GDM1 (cell line): ENCODE results near the gene MC5R.

Source experiments
- DNase-seq: peaks from one replicate; lab custom pipeline; 2025; lab: John Stamatoyannopoulos, UW

Gene MC5R

GRCh38 chr18:13823707-13824395, at the start of gene MC5R:
TSS of gene MC5R (plus strand) at chr18:13824149. CDS start at chr18:13825766, 1,617 bp downstream.
- DNase-seq, result peak; percentile 55

GRCh38 chr18:13775058-13775457, 48.9 kb upstream of the MC5R start:
- DNase-seq, result no peak

- DNase-seq, result no peak
These were observed 32.8 kb upstream of the MC5R start for GRCh38 chr18:13791181-13791580.

DNA sequence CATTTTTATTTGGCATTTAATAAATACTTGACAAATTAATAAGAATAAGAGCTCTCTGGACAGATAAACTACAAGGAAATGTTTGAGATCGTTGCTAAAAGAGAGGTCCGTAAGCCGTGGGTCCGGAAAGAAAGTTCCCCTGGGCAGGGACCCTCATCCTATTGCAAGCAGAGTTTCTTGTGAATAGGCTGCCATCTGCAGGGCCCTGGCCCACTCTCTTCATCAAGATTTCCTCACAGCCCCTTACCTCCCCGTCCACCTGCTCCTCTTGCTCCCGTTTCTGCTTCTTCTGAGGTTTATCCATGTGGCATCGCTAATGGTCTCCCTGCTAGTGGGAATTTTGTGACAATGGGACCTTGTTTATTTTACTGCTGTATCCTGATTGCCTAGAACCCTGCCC, 30.1 kb upstream of the MC5R start:
- DNase-seq, result no peak

GRCh38 chr18:13796515-13796914, 27.4 kb upstream of the MC5R start:
- no peak for DNase-seq

DNA sequence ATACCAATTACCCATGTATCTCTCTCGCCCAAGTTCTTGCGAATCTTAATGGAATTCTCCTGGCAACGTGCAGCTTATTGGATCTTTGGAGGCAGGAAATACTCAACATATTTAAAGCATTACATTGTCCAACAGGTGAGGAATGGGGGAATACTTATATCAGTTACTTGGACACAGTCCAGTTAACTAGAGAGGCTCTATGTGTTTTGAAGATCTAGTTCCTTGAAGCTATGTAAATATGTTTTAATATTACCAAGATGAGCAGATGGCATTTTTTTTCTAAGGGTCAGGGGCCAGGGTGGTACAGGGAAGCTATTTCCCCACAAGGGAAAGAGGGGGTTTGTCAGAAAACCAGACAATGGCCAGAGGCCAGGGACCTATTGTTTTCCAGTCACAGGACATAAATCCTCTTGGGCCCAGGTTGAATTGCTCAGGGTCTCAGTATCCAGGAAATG, 26.8 kb upstream of the MC5R start:
- DNase-seq, result no peak

DNA sequence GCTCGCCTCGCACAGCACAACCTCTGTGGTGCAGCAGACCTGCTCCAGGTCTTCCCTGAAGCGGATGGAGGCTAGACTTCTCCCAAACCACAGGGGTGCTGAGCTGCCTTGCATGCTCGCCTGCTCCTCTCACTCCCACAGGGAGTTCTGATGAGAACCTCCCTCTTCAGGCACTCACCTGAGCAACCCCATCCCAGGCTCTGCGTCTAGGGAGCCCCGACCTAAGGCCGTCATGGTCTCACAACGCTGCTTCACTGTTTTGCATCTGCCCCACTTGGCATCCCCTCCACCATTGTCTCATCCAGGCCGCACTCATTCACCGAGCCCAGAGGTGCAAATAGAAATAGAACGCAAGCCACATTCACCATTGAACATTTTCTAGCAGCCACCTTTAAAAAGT, 24.6 kb upstream of the MC5R start:
- DNase-seq, result no peak

DNA sequence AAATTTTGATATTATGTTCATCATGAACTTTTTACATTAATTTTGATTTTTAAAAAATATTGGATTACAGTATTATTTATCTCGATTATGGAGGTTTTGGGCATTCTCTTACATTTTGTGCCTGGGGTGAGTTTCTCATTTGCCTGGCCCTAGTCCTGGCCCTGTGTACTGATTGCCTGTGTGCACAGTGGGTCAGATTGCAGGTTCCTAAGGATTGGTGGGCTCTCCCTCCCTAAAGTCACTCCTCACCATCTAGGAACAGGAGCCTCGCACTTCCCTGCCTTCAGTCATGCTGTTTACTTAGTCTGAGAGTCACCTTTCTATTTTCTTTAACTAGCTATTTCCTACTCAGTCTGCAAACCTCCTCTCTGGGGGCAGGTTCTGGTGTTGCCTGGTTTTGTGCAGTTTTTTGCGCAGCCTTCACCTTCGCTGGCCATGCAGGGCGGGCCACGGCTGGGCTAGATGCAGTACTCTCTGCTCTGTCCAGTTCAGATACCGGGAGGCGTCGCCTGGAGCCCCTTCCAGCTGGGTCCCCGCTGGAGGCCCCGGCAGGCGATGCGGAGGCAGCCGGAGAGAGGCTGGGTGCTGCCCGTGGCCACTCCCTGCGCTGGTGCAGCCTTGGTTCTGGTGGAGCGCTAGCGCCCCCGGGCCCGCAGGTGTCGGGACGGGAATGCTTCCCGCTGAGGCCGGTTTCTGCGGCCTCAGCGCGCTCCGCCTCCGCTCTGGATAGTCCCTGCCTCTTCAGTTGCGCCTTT, 23.3 kb upstream of the MC5R start:
- no peak for DNase-seq

GRCh38 chr18:13801260-13801601, 22.7 kb upstream of the MC5R start:
- DNase-seq, result no peak

- no peak for DNase-seq
These were observed 19.6 kb upstream of the MC5R start for GRCh38 chr18:13804305-13804704.

DNA sequence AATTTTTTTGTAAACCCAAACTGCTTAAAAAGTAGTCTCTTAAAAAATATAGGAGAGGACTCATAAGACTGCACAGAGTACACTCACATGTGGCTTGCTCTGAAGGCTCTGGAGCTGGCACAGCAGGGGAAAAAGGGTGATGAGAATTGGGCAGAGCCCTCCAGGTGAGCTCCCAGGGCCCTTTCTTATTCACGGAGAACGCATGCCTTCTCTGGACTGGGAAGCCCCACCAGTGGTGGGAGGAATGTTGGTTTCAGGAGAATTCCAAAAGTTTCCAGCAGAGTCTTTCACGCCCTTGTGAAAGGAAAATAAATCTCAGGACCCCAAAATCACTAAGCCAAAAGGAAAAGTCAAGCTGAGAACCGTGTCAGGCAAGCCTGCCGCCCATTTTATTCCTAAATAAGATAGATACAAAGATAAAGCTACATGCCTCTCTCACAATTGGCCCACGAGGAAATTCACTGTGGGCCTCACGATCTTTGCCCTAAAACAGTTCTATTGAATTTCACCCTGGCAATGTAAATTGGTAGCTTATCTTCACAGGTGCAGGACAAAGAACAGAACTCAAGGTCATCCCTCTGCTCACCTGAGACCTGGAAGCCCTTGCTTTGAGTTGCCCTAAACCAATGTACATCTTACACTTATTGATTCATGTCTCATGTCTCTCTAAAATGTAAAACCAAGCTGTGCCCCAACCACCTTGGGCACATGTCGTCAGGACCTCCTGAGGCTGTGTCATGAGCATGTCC, 15.5 kb upstream of the MC5R start:
- DNase-seq, result no peak

- DNase-seq, result no peak
These were observed 14.9 kb upstream of the MC5R start for GRCh38 chr18:13809043-13809430.

GRCh38 chr18:13809531-13810255, 14.3 kb upstream of the MC5R start:
- no peak for DNase-seq

DNA sequence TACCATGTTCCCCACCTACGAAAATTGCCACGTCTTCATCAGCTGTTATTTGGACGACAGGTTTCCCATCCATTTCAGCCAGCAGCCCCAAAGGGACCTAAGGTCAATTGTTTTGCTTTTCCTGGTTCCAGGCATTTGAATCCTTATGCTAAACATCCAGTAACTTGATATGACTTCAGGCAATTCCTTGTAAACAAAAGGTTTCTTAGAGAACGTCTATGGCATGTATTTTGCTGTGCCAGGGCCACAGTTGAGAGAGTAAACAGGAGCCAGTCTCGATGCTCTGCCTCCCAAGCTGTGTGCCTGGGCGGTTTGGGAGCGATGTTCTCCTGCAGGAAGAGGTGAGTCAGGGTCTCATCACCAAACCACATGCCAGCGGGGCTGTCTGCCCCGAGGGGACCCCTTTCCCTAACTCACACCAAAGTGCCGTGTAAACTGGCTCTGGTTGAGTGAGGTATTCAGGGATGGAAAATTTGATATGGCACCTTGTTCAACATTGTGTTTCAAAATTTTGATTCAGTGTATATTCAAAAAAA, 12.9 kb upstream of the MC5R start:
- no peak for DNase-seq

DNA sequence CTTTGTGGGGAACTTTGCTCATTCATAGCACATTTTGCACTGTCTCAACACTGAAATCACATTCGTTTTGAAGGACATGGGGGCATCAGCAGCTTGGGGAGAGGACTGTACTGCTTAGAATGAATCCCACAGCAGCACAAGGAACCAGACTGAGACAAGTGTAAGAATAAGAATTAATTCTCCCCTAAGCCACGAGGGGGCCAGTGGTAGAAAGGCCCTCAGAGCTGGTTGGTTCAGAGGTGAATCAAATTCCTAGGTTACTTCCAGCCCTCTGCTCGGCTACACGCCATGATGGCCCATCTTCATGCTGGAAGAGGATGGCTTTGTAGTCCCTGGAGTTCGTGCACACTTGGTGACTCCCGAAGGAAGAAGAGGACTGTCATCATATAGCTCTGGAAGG, 12.0 kb upstream of the MC5R start:
- no peak for DNase-seq

DNA sequence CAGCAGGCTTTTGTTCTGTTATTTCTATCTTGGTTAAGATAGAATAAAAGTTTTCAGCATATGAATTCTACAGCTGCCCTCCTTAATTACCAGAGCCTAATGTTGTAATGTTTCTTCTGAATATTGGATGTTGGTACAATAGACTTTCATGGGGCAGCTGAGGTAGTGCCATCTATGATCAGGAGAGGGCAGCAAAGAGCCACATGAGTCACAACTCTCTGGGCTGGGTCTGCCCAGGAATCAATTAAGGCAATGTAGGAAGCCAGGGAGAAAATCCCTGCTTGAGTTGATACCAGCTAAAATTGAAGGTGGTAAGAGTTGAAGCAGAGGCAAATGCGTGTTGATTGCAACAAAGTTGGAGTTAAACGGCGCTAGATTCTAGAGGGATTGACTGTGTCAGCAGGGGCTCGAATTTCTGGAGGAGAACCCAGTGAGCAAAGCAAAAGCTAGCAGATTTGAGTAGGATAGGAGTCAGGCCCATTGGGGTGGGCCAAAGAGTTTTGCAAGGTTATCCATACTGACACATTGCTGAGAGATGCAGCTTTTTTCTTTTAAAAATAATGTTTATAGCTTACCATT, 10.6 kb upstream of the MC5R start:
- DNase-seq, result no peak

- DNase-seq, result no peak
These were observed 2.3 kb downstream of the MC5R start for GRCh38 chr18:13826209-13826608.

GRCh38 chr18:13831864-13832508, 8.0 kb downstream of the MC5R start:
- no peak for DNase-seq

DNA sequence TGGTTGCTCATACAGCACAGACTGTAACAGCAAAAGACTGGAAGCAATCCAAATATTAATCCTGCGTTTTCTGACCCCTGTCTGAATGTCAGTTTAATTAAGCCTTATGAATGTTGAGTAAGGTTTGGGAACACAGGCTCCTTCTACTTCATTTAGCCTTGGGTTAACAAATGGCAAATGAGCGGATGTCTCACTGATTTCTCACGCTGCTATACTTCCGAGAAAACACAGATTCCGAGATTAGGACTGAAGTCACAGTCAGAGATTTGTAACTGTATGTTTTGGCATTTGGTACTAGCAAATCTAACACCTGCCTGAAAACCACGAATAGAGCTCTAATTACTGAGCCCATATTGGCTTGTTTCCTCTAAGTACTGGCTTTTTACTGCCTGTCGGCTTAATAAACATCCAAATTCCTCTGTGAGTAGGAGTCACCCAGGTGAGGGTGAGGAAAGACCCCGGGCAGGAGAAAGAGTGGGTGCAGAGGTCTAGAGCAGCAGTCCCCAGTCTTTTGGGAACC, 10.6 kb downstream of the MC5R start:
- no peak for DNase-seq

- DNase-seq, result no peak
These were observed 11.3 kb downstream of the MC5R start for GRCh38 chr18:13835202-13835601.

DNA sequence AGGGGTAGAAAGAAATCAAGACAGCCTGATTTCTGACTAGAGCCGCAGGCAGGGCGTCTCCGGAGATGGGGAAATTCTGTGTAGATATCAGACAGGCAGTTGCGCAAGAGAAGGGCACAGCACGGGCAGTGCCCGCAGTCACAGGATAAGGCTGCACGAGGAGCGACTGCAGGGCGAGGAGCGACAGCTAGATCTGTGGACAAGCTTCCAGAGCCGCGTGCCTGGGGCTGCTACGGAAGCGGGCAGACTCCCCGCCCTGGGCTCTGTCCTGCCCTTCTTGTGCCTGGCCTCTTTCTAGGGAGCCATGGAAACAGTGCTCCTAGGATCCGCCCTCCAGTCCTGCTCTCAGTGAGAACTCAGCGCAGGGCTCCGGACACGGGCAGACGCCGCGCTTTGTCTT, 12.6 kb downstream of the MC5R start:
- DNase-seq, result no peak
